ENCODE results near the gene S100PBP. TPM values are rescaled to one million over a fixed set of nuclear protein-coding genes. Genes with fewer than 3 reads are reported as not detected.

Gene S100PBP
- total RNA-seq, 1 donor from 2014 or later = 53.8 TPM

DNA sequence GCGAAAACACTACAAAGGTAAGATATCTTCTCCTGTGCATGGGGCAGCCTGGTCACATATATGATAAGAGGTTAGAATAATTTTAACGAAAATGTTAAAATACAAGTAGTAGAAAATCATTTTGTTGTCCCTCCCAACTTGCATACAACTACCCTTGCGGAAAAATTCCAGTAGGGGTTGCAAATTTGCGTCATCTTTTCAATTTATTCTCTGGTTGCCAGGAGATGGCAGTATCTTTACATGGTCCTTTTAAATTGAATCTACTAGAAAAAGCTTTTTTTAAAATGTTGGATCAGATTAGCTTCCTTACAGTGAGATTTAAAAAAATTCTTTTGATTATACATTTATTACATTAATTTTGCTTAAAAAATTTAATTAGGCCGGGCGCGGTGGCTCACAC, 10.9 kb downstream of the S100PBP start:
- H3K27ac Mint-ChIP-seq = no peak overlapping the region
- no peak overlapping the region for H3K4me3 Mint-ChIP-seq
- no peak for DNase-seq (ENCODE audit: extremely low spot score, unreplicated experiment)
- H3K4me1 Mint-ChIP-seq (ENCODE audit: unreplicated experiment) = peaks cover 4% of the 10 kb centered on the region
- no peaks in the 10 kb centered on the region for H3K27me3 Mint-ChIP-seq
- no peaks in the 10 kb centered on the region for H3K9me3 Mint-ChIP-seq
- peaks cover 35% of the 10 kb centered on the region for H3K36me3 Mint-ChIP-seq
- peak; percentile 66 for TF ChIP-seq CTCF (conservative IDR thresholded peaks at IDR 0.05)

GRCh38 chr1:32830092-32830852, 12.8 kb downstream of the S100PBP start:
- Mint-ChIP-seq H3K36me3 (peaks cover 37% of the 10 kb centered on the region), H3K27me3 (no peaks in the 10 kb centered on the region), H3K4me3 (no peak overlapping the region), H3K4me1 (ENCODE audit: unreplicated experiment) (peaks cover 4% of the 10 kb centered on the region), H3K9me3 (no peaks in the 10 kb centered on the region), H3K27ac (no peak overlapping the region)
- no peak for DNase-seq (ENCODE audit: extremely low spot score, unreplicated experiment)
- no peak for TF ChIP-seq CTCF (conservative IDR thresholded peaks at IDR 0.05)

DNA sequence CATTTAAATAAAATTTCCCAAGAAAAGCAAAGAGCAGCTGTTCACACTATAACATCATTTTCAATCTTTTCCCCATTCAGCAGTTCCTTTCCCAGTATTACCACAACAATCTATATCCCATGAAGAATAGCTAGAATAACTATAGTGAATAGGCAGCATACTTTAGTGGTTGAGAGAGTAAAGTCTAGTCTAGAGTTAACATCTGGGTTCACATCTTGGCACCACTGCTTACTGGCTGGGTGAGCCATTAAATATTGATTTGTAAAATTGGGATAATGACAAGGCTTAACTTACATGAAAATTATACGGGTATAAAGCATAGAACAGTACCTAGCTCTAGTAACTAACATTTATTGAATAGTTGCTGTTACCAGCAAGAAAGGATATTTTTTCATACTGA, 14.4 kb downstream of the S100PBP start:
- Mint-ChIP-seq H3K4me3 (no peak overlapping the region), H3K4me1 (ENCODE audit: unreplicated experiment) (peaks cover 4% of the 10 kb centered on the region), H3K27ac (no peak overlapping the region), H3K27me3 (no peaks in the 10 kb centered on the region), H3K9me3 (no peaks in the 10 kb centered on the region), H3K36me3 (peaks cover 37% of the 10 kb centered on the region)
- no peak for TF ChIP-seq CTCF (conservative IDR thresholded peaks at IDR 0.05)
- no peak for DNase-seq (ENCODE audit: extremely low spot score, unreplicated experiment)

GRCh38 chr1:32848354-32849063, 31.1 kb downstream of the S100PBP start:
- Mint-ChIP-seq H3K9me3 (no peaks in the 10 kb centered on the region), H3K4me3 (no peak overlapping the region), H3K27me3 (no peaks in the 10 kb centered on the region), H3K4me1 (ENCODE audit: unreplicated experiment) (peaks cover 3% of the 10 kb centered on the region), H3K36me3 (peaks cover 20% of the 10 kb centered on the region), H3K27ac (no peak overlapping the region)
- no peak for TF ChIP-seq CTCF (conservative IDR thresholded peaks at IDR 0.05)
- no peak for DNase-seq (ENCODE audit: extremely low spot score, unreplicated experiment)

DNA sequence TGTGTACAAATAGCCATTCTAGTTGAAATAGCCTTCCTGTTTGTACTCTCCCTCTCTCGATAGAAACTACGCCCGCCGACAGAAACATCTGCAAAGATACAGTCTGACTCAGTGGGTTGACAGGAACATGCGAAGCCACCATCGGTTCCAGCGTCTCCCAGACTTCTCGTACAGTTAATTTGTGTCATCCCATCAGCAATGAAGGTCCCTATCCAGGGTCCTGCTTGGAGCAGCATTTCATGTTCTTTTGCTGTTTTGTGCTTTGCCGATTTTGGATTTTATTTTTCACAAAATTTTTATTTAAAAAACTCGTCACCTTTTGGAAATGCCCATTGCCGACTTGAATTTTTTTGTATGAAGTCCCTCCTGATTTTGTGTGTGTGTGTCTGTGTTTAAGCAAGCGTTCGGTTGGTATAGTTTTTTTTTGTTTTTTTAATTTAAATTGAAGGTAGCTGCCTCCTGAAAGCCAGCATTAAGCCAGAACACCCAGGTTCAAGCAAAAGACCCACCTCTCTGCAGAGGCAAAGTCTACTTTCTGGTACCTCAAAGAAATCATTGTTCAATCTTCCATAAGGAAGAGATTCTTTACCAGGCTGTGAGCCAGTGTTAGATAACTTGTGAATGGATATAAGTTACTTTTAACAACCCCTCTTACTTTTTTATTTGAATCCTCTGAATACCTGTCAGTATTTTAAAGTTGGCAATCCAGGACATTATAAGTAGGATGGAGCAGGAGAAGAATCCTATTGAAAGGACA, 38.6 kb downstream of the S100PBP start:
- no peaks in the 10 kb centered on the region for H3K9me3 Mint-ChIP-seq
- H3K4me3 Mint-ChIP-seq = no peak overlapping the region
- H3K27me3 Mint-ChIP-seq = no peaks in the 10 kb centered on the region
- TF ChIP-seq CTCF (conservative IDR thresholded peaks at IDR 0.05) = no peak
- peaks cover 19% of the 10 kb centered on the region for H3K36me3 Mint-ChIP-seq
- H3K4me1 Mint-ChIP-seq (ENCODE audit: unreplicated experiment) = no peaks in the 10 kb centered on the region
- H3K27ac Mint-ChIP-seq = no peak overlapping the region
- DNase-seq (ENCODE audit: extremely low spot score, unreplicated experiment) = no peak

Data from type B pancreatic cell (in vitro differentiated cells).